Measurements from ENCODE around the gene LHFPL2. TPM values are rescaled to one million over a fixed set of nuclear protein-coding genes. Genes with fewer than 3 reads are reported as not detected.

The LHFPL2 gene
- polyA plus RNA-seq, 1 of the 3 experiments (the other 2 are of a cell fraction), result 10.4 TPM

DNA sequence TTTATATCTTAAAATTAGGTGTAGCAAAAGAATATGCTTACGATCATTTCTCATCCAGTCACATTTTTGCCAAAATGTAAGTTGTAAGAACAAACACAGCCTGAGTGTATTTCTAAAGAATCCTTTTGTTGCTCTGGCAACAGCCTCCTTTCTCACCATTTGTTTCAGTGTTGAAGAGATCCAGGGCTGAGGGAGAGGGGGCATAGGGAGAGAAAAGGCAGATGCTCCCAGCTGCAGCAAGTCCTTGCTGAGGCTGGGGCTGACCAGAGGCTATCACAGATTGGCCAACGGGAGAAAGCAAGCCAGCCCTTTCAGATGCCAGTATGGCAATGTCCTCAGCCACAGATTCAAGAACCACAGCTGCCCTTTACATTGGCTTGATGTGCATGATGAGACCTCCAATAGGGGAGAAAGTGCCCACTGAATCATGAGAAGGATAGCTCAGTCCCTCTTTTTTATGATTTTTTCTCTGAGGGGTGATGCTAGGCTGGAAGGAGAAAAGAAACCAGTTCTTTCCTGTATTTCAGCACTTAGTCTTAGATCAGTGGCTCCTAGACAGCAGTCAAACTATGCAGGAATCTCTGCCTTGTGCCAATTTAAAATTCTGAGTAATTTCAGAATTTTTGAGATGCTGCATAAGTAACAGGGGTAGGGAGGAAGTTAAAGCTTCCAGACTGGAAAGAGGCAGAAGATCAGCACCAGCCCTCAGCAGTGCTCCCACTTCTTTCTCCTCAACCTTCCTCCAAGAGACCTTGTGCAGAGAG, 142.1 kb downstream of the LHFPL2 start:
- POLR2A ChIA-PET, result no interaction called here
- H3K9ac ChIP-seq, result peak overlapping the region; percentile 63

DNA sequence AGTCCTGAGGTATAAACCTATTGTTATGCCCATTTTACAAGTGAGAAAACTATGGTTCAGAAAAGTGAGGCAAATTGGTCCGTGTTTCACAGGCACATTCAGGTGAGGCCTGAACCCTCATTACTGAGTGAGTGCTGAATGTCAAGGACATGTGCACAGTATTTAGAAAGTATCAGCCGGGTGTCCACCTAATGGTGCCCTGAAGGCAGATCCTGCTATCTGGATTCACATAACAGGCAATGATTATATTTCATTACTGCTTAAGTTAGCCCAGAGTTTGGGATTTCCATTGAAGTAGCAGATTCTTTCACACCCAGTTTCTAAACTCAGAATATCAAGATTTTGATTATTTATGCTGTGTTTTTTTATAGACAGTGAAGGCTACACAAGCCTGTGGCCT, 142.7 kb downstream of the LHFPL2 start:
- Histone ChIP-seq H3K9ac (peak overlapping the region; percentile 63), H2AFZ (ENCODE audit: low read depth) (no peak overlapping the region), H3K9me3 (no peaks in the 10 kb centered on the region), H3K36me3 (replicated peaks in 1 of 2; ENCODE audit: control insufficient read depth in 1 of 2, insufficient read depth in 2 of 2, low read length in 1 of 2) (peaks cover 0 to 17% of the 10 kb centered on the region in 2 experiments), H3K4me1 (ENCODE audit: control insufficient read depth in 1 of 2, insufficient read depth in 2 of 2, low read depth in 1 of 2, low read length in 1 of 2) (peaks cover 46 to 61% of the 10 kb centered on the region in 2 experiments), H3K4me2 (peak overlapping the region; percentile 61), H3K27ac (ENCODE audit: low read depth in 2 of 2, low read length in 1 of 2) (peak overlapping the region; percentile 85 to 99), H4K20me1 (ENCODE audit: insufficient read depth) (no peaks in the 10 kb centered on the region), H3K27me3 (ENCODE audit: insufficient read depth) (no peaks in the 10 kb centered on the region), H3K4me3 (ENCODE audit: low read depth in 2 of 2, low read length in 1 of 2) (no peak overlapping the region), H3K9me2 (no peaks in the 10 kb centered on the region), H3K79me2 (ENCODE audit: insufficient read depth) (peaks cover 88% of the 10 kb centered on the region), H3F3A (replicated peaks; ENCODE audit: insufficient read depth) (peaks cover 54% of the 10 kb centered on the region)
- TF ChIP-seq SMC3 (IDR thresholded peaks at IDR 0.05; ENCODE audit: low read depth, low read length), result no peak
- peak; percentile 91 for TF ChIP-seq RCOR1 (IDR thresholded peaks at IDR 0.05; ENCODE audit: low read length)
- TF ChIP-seq NFIC (IDR thresholded peaks at IDR 0.05; ENCODE audit: borderline replicate concordance), result no peak
- TF ChIP-seq CHD2 (IDR thresholded peaks at IDR 0.05; ENCODE audit: low read length, partially characterized antibody), result peak; percentile 42
- TF ChIP-seq SIN3A (IDR thresholded peaks at IDR 0.05; ENCODE audit: borderline replicate concordance, low read depth, low read length), result no peak
- no peak for TF ChIP-seq TAF1 (IDR thresholded peaks at IDR 0.05; ENCODE audit: borderline replicate concordance, low read depth, low read length)
- no peak for TF ChIP-seq RXRA (IDR thresholded peaks at IDR 0.05; ENCODE audit: borderline replicate concordance, low read depth)
- TF ChIP-seq FOXM1 (IDR thresholded peaks at IDR 0.05; ENCODE audit: low read depth), result no peak
- no peak for TF ChIP-seq TEAD4 (IDR thresholded peaks at IDR 0.05; ENCODE audit: borderline replicate concordance, insufficient read depth)
- no peak for TF ChIP-seq ELF1 (IDR thresholded peaks at IDR 0.05)
- TF ChIP-seq, protein P1, sequence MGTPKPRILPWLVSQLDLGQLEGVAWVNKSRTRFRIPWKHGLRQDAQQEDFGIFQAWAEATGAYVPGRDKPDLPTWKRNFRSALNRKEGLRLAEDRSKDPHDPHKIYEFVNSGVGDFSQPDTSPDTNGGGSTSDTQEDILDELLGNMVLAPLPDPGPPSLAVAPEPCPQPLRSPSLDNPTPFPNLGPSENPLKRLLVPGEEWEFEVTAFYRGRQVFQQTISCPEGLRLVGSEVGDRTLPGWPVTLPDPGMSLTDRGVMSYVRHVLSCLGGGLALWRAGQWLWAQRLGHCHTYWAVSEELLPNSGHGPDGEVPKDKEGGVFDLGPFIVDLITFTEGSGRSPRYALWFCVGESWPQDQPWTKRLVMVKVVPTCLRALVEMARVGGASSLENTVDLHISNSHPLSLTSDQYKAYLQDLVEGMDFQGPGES (IDR thresholded peaks at IDR 0.05; ENCODE audit: low read depth, low read length), result no peak
- peak; percentile 52; the same call in 1 of the 2 replicates for TF ChIP-seq MXI1 (IDR thresholded peaks at IDR 0.05; ENCODE audit: low read depth, low read length)
- TF ChIP-seq RAD21 (IDR thresholded peaks at IDR 0.05; ENCODE audit: low read length), result no peak
- peak; percentile 42 for TF ChIP-seq GATA2 (CRISPR knock-in tag; IDR thresholded peaks at IDR 0.05)
- TF ChIP-seq USF2 (IDR thresholded peaks at IDR 0.05; ENCODE audit: borderline replicate concordance, low read depth, low read length), result no peak
- no peak for TF ChIP-seq FOXJ3 (CRISPR knock-in tag; IDR thresholded peaks at IDR 0.05)
- TF ChIP-seq EP300 (IDR thresholded peaks at IDR 0.05; ENCODE audit: borderline replicate concordance in 1 of 2, low read depth in 1 of 2, low read length in 1 of 2), result peak in 1 of 2 experiments; percentile 55; a peak in 1 of 4 replicates
- TF ChIP-seq FOSL2 (IDR thresholded peaks at IDR 0.05; ENCODE audit: borderline replicate concordance, low read depth), result no peak
- ChIA-PET CTCF (interaction anchor here (1.0 to 1.9 kb wide), 6 partner anchors 10 to 519 kb away, joined by 3 to 8 read pairs (median 4); no protein-coding TSS in a partner anchor), POLR2A (interaction anchor here (1.1 kb wide), 1 partner anchor 467 kb away, joined by 3 read pairs; no protein-coding TSS in a partner anchor)
- DNase-seq, result peak; percentile 58
- 54% methylated on average over 2 of the region's 2 CpGs for WGBS (ENCODE audit: low lambda C conversion rate)

More for the DNA sequence above, 142.1 kb downstream of the LHFPL2 start:
- Histone ChIP-seq H4K20me1 (ENCODE audit: insufficient read depth) (no peaks in the 10 kb centered on the region), H3K4me2 (peak overlapping the region; percentile 61; the same call in 1 of the 2 replicates), H3K27ac (ENCODE audit: low read depth in 2 of 2, low read length in 1 of 2) (peak overlapping the region; percentile 85 to 99; a peak in 3 of 4 replicates), H3K36me3 (replicated peaks in 1 of 2; ENCODE audit: control insufficient read depth in 1 of 2, insufficient read depth in 2 of 2, low read length in 1 of 2) (peaks cover 0 to 13% of the 10 kb centered on the region in 2 experiments), H3K27me3 (ENCODE audit: insufficient read depth) (no peaks in the 10 kb centered on the region), H3K9me3 (no peaks in the 10 kb centered on the region), H2AFZ (ENCODE audit: low read depth) (no peak overlapping the region), H3K4me3 (ENCODE audit: low read depth in 2 of 2, low read length in 1 of 2) (no peak overlapping the region), H3K4me1 (ENCODE audit: control insufficient read depth in 1 of 2, insufficient read depth in 2 of 2, low read depth in 1 of 2, low read length in 1 of 2) (peaks cover 48 to 55% of the 10 kb centered on the region in 2 experiments), H3K79me2 (ENCODE audit: insufficient read depth) (peaks cover 88% of the 10 kb centered on the region), H3F3A (replicated peaks; ENCODE audit: insufficient read depth) (peaks cover 50% of the 10 kb centered on the region), H3K9me2 (no peaks in the 10 kb centered on the region)
- 65% methylated on average over 2 of the region's 2 CpGs for WGBS (ENCODE audit: low lambda C conversion rate)
- CTCF ChIA-PET, result interaction anchor here (1.0 to 1.9 kb wide), 5 partner anchors 9 to 519 kb away, joined by 3 to 8 read pairs (median 4); no protein-coding TSS in a partner anchor
- TF ChIP-seq ELF1 (IDR thresholded peaks at IDR 0.05) (no peak), JUND (IDR thresholded peaks at IDR 0.05) (no peak)
- peak; percentile 69 for DNase-seq
